ENCODE data around the gene TIA1.

DNA sequence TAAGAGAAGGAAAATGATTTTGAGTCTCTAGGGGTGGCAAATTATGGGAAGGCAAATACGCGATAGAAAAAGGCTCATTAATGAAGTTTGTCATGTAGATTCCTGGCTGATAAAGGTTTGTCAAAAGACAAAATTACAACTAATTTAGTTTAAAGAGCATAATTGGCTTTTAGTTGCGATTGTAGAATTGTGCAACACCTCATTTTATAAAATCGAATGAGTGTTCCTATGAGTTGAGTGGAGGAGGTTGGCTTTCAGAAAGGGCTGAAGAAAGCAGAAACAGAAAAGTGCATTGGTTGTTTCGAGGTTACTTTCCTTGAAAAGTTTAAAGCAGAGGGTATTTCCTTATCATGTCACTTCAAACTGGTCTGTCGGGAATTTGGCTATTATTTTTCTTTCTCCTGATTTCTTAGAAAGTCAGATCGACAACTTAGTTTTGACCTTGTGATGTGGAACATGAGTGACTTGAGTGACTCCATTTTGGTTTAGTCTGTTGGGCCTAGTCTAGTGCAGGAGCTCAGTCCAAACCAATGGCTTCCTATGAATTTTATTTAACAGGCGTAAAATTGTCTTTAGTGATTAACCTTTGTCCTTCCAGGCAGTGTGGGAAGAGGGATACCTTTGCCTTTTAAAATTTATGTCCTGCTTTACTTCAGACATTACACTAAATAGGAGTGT, 7.3 kb upstream of the TIA1 start:
- TF ChIP-seq, protein P1, sequence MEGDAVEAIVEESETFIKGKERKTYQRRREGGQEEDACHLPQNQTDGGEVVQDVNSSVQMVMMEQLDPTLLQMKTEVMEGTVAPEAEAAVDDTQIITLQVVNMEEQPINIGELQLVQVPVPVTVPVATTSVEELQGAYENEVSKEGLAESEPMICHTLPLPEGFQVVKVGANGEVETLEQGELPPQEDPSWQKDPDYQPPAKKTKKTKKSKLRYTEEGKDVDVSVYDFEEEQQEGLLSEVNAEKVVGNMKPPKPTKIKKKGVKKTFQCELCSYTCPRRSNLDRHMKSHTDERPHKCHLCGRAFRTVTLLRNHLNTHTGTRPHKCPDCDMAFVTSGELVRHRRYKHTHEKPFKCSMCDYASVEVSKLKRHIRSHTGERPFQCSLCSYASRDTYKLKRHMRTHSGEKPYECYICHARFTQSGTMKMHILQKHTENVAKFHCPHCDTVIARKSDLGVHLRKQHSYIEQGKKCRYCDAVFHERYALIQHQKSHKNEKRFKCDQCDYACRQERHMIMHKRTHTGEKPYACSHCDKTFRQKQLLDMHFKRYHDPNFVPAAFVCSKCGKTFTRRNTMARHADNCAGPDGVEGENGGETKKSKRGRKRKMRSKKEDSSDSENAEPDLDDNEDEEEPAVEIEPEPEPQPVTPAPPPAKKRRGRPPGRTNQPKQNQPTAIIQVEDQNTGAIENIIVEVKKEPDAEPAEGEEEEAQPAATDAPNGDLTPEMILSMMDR (IDR thresholded peaks at IDR 0.05) = no peak
- TF ChIP-seq, protein P2, sequence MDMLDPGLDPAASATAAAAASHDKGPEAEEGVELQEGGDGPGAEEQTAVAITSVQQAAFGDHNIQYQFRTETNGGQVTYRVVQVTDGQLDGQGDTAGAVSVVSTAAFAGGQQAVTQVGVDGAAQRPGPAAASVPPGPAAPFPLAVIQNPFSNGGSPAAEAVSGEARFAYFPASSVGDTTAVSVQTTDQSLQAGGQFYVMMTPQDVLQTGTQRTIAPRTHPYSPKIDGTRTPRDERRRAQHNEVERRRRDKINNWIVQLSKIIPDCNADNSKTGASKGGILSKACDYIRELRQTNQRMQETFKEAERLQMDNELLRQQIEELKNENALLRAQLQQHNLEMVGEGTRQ (CRISPR knock-in tag; IDR thresholded peaks at IDR 0.05) = no peak
- TF ChIP-seq TCF7 (CRISPR knock-in tag; IDR thresholded peaks at IDR 0.05; ENCODE audit: low read depth) = no peak
- TF ChIP-seq, protein P3, sequence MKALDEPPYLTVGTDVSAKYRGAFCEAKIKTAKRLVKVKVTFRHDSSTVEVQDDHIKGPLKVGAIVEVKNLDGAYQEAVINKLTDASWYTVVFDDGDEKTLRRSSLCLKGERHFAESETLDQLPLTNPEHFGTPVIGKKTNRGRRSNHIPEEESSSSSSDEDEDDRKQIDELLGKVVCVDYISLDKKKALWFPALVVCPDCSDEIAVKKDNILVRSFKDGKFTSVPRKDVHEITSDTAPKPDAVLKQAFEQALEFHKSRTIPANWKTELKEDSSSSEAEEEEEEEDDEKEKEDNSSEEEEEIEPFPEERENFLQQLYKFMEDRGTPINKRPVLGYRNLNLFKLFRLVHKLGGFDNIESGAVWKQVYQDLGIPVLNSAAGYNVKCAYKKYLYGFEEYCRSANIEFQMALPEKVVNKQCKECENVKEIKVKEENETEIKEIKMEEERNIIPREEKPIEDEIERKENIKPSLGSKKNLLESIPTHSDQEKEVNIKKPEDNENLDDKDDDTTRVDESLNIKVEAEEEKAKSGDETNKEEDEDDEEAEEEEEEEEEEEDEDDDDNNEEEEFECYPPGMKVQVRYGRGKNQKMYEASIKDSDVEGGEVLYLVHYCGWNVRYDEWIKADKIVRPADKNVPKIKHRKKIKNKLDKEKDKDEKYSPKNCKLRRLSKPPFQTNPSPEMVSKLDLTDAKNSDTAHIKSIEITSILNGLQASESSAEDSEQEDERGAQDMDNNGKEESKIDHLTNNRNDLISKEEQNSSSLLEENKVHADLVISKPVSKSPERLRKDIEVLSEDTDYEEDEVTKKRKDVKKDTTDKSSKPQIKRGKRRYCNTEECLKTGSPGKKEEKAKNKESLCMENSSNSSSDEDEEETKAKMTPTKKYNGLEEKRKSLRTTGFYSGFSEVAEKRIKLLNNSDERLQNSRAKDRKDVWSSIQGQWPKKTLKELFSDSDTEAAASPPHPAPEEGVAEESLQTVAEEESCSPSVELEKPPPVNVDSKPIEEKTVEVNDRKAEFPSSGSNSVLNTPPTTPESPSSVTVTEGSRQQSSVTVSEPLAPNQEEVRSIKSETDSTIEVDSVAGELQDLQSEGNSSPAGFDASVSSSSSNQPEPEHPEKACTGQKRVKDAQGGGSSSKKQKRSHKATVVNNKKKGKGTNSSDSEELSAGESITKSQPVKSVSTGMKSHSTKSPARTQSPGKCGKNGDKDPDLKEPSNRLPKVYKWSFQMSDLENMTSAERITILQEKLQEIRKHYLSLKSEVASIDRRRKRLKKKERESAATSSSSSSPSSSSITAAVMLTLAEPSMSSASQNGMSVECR (CRISPR knock-in tag; IDR thresholded peaks at IDR 0.05; ENCODE audit: borderline replicate concordance) = no peak
- TF ChIP-seq ZNF232 (CRISPR knock-in tag; IDR thresholded peaks at IDR 0.05) = no peak
- TF ChIP-seq, protein P4, sequence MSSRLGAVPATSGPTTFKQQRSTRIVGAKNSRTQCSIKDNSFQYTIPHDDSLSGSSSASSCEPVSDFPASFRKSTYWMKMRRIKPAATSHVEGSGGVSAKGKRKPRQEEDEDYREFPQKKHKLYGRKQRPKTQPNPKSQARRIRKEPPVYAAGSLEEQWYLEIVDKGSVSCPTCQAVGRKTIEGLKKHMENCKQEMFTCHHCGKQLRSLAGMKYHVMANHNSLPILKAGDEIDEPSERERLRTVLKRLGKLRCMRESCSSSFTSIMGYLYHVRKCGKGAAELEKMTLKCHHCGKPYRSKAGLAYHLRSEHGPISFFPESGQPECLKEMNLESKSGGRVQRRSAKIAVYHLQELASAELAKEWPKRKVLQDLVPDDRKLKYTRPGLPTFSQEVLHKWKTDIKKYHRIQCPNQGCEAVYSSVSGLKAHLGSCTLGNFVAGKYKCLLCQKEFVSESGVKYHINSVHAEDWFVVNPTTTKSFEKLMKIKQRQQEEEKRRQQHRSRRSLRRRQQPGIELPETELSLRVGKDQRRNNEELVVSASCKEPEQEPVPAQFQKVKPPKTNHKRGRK (CRISPR knock-in tag; IDR thresholded peaks at IDR 0.05; ENCODE audit: borderline replicate concordance) = no peak
- TF ChIP-seq, protein P5, sequence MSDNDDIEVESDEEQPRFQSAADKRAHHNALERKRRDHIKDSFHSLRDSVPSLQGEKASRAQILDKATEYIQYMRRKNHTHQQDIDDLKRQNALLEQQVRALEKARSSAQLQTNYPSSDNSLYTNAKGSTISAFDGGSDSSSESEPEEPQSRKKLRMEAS (CRISPR knock-in tag; IDR thresholded peaks at IDR 0.05) = no peak

Data from WTC11 (cell line).